Embryonic facial prominence (tissue), 1 donor: Measurements from ENCODE around the gene TTC33.
"Not testable (repeated sequence)": the region's sequence is repeated elsewhere in the genome, so short reads cannot be mapped to it uniquely, and the experiment has no call there.

ENCODE experiments used
- DNase-seq: peaks from one replicate; pipeline ENCODE4 v3.0.0-alpha.2; 2016; ENCODE audit errors: extremely low spot score

The TTC33 gene

GRCh38 chr5:40571729-40572128 lies 184.0 kb downstream of the TTC33 start:
- no peak for DNase-seq

DNA sequence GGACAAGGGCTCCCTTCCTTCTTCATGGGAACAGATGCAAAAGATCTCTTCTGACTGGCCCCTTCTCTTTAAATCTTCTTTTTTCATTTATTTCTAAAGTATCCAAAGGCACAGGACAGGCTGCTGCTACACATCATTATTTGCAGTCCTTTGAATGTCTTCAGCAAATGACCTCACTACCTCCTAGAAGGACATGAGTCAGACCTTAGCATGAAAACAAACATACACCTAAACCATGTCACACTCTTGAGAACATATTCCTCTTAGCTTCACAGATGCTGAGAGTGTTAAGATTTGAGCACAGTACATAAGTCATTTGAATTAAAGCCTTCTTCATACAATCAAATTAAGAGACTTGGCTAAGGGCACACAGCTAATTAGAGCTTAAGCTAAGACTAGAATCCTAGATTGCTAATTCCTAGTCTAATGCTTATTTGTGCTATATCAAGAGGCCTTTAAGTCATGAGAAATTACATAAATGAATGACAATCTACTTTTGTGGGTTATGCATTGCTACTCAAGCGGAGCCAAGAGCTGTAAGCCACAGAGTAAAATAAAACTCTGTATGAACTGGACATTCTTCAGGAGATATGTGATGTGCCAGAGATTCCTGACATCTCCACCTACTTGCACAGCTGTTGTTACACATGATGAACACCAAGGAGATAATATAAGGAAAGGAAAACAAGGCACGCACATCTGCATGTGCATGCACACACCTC lies 185.2 kb downstream of the TTC33 start:
- DNase-seq, result no peak

DNA sequence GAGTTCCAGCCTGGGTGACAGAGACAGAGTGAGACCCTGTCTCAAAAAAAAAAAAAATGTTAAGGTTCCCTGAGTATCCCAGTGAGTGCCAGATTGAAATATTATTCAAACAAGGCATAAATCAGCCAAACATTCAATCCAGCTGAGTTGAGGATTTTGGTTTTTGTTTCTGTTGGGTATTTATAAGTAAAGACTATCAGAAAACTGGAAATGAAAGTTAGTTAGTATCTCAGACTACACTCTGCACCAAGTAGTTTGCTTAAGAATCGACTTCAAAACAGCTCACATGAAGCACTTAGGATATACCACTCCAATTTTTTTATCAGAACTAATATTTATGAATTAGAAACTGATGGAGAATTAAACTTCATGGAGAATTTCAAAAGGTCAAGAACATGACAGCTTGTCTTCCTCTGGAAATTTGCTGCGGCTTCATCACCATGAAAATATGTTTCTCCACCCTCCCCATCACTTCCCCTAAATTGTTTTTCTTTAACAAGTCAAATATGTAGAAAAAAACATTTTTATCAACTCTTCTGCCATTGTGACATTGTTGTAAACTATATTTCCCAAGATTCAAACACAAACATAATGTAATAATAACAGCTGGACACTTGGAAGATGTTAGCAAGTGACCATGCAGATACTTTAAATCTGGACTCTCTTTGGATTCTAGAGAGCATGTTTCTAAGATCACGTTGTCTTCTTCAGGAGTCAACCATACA lies 186.1 kb downstream of the TTC33 start:
- no peak for DNase-seq

DNA sequence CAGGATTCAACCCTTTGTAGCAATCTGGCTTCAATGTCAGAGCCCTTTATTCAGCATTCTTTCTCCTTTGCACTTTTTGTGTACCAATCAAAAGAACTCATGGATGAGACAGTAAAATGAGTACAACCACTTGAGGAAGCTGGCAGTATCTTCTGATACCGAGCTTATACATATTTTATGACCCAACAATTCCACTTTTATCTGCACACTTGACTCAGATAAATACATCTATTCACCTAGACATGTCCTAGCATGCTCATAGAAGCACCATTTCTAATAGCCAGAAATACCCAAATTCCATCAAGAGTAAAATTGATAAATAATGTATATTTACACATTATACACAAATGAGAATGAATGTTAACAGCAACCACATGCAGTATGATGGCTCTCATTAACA lies 187.2 kb downstream of the TTC33 start:
- DNase-seq, result no peak

GRCh38 chr5:40563173-40563572 lies 192.6 kb downstream of the TTC33 start:
- not testable (repeated sequence) for DNase-seq

DNA sequence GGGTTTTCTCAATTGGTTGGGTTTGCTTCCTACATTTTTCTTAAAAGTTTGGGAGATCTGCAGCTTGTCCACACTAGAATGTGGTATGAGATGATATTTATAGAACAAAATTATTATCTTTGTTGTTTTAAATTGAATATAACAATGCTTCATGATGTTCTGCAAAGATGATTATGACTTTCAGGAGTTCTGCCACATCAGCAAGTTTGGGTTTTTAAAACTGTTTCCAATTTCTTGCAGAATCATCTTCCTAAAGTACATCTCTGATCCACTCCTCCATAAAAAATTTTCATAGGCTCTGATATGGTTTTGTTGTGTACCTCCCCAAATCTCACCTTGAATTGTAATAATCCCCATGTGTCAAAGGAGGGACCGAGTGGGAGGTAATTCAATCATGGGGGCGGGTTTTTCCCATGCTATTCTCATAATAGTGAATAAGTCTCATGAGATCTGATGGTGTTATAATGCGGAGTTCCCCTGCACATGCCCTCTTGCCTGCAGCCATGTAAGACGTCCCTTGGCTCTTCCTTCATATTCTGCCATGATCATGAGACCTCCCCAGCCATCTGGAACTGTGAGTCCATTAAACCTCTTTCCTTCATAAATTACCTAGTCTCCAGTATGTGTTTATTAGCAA lies 195.2 kb downstream of the TTC33 start:
- DNase-seq, result no peak

- DNase-seq, result no peak
Measured at GRCh38 chr5:40559306-40559705, 196.5 kb downstream of the TTC33 start.

DNA sequence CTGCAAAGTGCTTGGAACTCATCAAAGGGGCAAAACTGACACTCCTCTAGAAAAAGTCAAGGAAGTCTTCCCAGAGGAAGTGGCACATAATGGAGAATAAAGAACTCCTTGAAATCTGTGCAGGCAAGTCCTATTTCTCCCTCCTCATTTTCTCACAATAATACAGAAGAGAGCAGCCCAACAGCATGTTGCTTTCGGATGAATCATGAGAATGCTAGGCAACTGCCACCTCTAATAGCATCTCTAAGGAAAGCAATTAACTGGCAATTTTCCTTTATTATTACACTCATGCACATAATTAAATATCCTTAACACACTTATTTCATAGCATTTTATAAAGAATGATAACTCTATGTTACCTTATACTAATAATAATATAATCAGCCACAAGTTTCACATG lies 198.3 kb downstream of the TTC33 start:
- DNase-seq, result no peak

DNA sequence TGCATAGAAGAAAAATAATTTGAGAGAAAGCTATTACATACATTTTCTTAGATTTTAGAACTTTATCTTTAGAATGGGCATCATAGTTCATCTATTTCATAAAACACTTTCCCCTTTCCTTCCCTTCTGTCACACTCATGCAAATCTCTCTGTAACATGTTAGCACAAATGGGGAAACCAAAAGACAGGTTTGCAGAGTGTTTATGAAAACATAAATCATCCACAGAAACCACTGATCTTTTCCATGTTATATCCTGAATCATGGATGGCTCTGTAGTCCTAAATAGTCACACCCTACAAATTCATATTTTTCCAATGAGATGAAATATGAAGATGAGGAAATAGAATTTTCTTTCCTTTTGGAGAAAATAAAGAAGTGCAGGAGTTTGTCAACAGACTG lies 198.9 kb downstream of the TTC33 start:
- DNase-seq, result no peak

- DNase-seq, result no peak
Measured at GRCh38 chr5:40555886-40556285, 199.9 kb downstream of the TTC33 start.

DNA sequence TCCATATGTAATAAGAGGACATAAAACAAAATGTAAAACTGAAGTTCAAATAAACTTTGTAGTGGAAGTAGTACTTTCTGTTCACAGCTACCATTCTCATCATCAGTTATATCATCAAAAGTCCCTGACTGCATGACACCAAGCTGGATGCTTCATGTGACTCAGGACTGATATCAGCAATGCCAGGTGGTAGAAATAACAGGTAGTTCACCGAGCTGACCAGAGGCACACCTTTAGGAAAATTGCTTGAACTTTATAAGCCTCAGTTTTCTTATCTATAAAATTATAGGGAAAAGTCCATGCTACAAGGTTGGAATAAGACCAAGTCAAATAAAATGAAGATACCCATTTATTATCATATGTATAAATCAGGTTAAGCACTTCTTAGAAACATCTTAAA lies 200.9 kb downstream of the TTC33 start:
- no peak for DNase-seq

DNA sequence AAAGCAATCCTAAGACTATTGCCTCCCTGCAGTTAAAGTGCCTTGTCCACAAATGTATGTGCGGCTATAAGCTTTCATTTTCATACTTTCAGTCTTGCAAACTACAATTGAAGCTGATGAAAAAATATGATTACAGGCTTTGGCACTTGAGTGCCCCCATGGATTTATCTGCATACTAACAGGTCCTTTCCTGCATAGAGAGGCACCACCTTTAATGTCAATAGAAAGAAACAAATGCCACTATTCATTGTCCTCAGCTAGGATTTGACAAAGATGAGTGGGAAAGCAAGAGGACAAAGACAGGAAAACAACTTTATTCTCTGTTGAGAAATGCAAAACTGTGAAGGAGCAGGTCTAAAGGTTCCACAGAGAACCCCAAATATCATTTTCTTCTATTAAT lies 201.7 kb downstream of the TTC33 start:
- no peak for DNase-seq

GRCh38 chr5:40552981-40553380 lies 202.8 kb downstream of the TTC33 start:
- no peak for DNase-seq

GRCh38 chr5:40551496-40552491 lies 204.0 kb downstream of the TTC33 start:
- DNase-seq, result no peak

DNA sequence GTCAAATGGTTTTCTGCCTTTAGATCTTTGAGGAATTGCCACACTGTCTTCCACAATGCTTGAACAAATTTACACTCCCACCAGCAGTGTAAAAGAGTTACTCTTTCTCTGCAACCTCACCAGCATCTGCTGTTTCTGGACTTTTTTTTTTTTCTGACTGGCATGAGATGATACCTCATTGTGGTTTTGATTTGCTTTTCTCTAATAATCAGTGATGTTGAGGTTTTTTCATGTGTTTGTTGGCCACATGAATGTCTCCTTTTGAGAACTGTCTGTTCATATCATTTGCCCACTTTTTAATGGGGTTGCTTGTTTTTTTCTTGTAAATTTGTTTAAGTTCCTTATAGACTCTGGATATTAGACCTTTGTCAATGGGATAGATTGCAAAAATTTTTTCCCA lies 205.3 kb downstream of the TTC33 start:
- DNase-seq, result no peak

GRCh38 chr5:40549616-40550015 lies 206.1 kb downstream of the TTC33 start:
- DNase-seq, result no peak

DNA sequence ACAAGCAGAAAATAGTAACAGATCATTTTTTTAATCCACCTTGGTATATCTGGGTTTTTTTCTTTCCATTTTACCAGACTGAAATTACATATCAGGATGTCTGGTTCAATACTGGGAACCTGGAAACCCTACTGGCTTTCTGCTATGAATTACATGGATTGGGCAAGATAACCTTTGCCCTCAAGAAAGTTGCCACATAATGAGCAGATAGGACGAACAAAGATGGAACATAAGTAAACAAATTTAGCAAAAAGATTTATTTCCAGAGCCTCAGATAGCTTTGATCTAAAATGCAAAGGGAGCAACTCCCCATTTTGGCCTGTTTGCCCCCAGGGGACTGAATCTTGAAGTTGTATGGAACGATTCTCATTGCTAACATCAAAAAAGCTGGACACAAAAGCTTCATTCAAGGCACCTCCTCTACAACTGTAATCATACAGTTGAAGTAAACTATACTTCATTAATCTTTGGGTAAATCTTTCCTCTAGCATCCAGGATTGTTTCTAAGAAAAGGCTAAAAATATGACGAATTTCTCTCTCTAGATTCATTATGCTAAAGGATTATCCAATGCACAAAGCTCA lies 207.7 kb downstream of the TTC33 start:
- no peak for DNase-seq

- DNase-seq, result no peak
Measured at GRCh38 chr5:40547557-40547956, 208.2 kb downstream of the TTC33 start.

GRCh38 chr5:40540301-40540700 lies 215.5 kb downstream of the TTC33 start:
- DNase-seq, result no peak

GRCh38 chr5:40524677-40525076 lies 231.1 kb downstream of the TTC33 start:
- no peak for DNase-seq

- no peak for DNase-seq
Measured at GRCh38 chr5:40521925-40522324, 233.8 kb downstream of the TTC33 start.
